ENCODE results near the gene TOPORS. TPM values are rescaled to one million over a fixed set of nuclear protein-coding genes. Genes with fewer than 3 reads are reported as not detected.

Gene TOPORS
- 38.2 and 45.7 TPM in 2 replicates for total RNA-seq

DNA sequence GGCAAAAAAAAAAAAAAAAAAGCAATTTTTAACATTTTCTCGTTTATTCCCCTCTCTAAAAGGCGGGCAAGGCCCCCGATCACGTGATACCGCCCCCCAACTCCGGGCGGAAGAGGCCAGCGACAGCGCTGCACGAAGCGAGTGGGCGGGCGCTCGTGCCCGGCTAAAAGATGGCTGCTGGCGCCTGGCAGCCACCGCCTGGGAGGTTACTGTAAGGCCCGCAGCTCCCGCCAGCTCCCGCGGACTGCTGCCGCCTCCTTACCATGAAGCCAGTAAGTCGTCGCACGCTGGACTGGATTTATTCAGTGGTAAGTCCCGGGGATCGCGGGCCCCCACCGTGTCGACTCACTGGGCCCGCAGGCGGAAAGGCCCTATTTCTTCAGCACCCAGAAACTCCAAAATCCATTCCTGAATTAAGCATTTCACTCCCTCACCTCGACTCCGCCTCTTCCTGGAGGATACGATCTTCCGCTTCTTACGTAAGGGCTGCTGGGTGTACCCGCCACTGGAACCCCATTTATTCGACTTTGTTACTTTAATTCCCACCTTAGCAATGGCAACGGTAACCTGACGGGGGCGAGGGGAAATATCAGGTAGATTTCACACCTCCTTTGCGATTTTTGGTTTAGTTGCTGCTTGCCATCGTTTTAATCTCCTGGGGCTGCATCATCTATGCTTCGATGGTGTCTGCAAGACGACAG is at the start of gene TOPORS, which contains the start of gene SMIM27:
TOPORS (minus strand) TSS at position 415 of the 701 bp plus-strand sequence; CDS start at position 265, 150 bp downstream.
SMIM27 (plus strand) TSS at position 156 of the 701 bp plus-strand sequence; CDS start at position 264, 108 bp downstream.

DNA sequence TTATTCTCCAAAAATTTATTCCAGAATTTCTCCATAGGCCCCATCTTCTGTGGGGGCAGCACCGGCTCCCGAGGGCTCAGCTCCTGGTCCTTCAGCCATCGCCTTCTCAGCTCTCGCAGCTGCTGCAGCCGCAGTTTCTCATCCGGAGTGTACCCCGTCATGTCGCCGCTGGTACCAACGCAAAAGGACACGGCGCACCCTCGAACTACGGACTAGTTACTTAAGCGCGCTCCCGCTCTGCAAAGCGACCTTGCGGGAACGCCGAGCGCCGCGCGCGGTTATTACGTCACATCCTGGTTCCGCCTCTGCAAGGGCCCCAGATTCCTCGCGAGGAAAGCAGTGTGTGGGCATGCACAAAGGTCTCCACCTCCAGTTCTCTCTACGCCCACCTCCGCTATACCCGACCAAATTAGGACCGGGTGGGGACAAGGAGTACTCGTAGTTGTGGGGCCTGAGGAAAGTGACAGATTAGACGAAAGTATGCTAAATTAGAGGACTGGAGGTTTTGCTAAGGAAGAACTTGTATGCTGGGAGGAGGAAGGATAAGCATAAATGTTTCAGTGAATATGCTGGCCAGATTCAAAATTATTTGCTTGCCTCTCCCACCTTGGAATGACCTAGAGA is 20.6 kb upstream of the TOPORS start, which contains the start of gene NDUFB6:
NDUFB6 (minus strand) TSS at position 260 of the 624 bp plus-strand sequence; CDS start at position 161, 99 bp downstream.

GRCh38 chr9:32526041-32526706 is 26.2 kb downstream of the TOPORS start, which contains the start of gene RIGI:
RIGI (minus strand) TSS chr9:32526196; CDS start chr9:32526166, 30 bp downstream.

Other genes with a start within 250 kb of the TOPORS start
- gene ACO1, start 167.9 kb downstream of the TOPORS start, total RNA-seq = 71.9 and 93.7 TPM in 2 replicates
- 8.7 and 10.4 TPM in 2 replicates for gene RIGI, start 26.4 kb downstream of the TOPORS start, total RNA-seq
- 1.2 and 6.1 TPM in 2 replicates for gene SMIM27, start 259 bp downstream of the TOPORS start, total RNA-seq
- gene NDUFB6, start 20.6 kb upstream of the TOPORS start, total RNA-seq = 59.1 and 70.8 TPM in 2 replicates
- under 0.01 TPM in 2 replicates for gene TAF1L, start 83.1 kb upstream of the TOPORS start, total RNA-seq
- gene TMEM215, start 231.0 kb upstream of the TOPORS start, total RNA-seq = under 0.01 TPM in 1 of 2 replicates, not detected in the other